Measurements from ENCODE around the gene PI4KA. TPM values are rescaled to one million over a fixed set of nuclear protein-coding genes. Genes with fewer than 3 reads are reported as not detected.
A peak's percentile ranks its signal among the peaks of the same experiment; 100 is the strongest.

PI4KA gene
- total and polyA plus RNA-seq, 10 donors: 29.8 to 143 (median 108) TPM

DNA sequence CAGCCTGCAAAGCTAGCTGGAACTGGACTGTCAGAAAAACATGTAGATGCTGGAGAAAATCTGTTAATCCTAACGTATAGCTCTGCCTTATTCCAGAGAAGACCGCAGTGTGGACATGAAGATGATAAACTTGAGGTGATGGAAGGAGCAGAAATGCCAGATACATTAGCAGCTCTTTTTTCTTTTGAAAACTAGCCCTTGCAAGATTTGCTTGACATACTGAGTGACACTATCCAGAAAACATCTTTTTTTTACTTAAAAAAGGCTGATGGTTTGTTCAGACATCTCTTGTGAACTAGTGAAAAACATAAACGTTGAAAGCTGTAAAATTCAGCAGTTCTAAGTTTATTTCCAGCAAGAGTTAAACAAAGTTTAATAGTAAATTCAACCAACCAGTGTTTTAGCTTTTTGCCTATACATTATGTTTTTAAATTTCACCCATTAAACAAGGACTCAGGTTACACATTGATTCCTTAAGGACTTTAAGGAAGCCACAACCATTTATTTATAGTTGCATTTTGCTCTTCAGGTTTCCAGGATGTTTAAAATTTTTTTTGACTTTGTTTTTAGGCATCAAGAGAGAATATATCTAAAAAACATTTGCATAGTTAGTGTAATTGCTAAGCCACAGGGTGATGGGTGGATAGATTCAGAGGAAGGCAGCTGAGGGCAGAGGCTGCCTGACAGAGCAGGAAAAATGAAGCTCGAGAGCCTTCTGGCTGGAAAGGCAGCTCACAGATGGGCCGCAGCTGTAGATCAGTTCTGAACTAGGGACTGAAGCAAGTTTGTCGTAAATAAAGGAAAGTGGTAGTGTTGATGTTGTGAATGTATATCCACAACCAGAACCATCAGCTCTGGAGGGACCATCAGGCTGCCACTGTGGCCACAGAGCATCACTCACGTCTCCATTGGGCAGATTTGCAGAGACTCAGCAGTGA is 9.7 kb upstream of the PI4KA start:
- Histone ChIP-seq H3K27ac (peak overlapping the region; percentile 66 to 86 (median 83)), H3K9me3 (no peaks in the 10 kb centered on the region), H3K27me3 (replicated peaks in 1 of 7) (no peaks in the 10 kb centered on the region), H3K4me1 (peaks cover 25 to 62% (median 47%) of the 10 kb centered on the region in 6 donors), H3K36me3 (peaks cover 0 to 95% (median 31%) of the 10 kb centered on the region in 6 donors), H3K4me3 (no peak overlapping the region)
- no peak for DNase-seq
- no peak for TF ChIP-seq POLR2A (IDR thresholded peaks at IDR 0.05)
- TF ChIP-seq, protein P1, sequence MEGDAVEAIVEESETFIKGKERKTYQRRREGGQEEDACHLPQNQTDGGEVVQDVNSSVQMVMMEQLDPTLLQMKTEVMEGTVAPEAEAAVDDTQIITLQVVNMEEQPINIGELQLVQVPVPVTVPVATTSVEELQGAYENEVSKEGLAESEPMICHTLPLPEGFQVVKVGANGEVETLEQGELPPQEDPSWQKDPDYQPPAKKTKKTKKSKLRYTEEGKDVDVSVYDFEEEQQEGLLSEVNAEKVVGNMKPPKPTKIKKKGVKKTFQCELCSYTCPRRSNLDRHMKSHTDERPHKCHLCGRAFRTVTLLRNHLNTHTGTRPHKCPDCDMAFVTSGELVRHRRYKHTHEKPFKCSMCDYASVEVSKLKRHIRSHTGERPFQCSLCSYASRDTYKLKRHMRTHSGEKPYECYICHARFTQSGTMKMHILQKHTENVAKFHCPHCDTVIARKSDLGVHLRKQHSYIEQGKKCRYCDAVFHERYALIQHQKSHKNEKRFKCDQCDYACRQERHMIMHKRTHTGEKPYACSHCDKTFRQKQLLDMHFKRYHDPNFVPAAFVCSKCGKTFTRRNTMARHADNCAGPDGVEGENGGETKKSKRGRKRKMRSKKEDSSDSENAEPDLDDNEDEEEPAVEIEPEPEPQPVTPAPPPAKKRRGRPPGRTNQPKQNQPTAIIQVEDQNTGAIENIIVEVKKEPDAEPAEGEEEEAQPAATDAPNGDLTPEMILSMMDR (IDR thresholded peaks at IDR 0.05 in 8 of 11, conservative IDR thresholded peaks at IDR 0.05 in 3 of 11): no peak
- TF ChIP-seq POLR2AphosphoS5 (IDR thresholded peaks at IDR 0.05): no peak
- intact Hi-C loops (cut with DNase I; ENCODE audit: low total_unique reads): no loop called here
- WGBS, 5 donors: 69 to 84% (median 80%) methylated on average over 6 to 7 of the region's 7 CpGs

DNA sequence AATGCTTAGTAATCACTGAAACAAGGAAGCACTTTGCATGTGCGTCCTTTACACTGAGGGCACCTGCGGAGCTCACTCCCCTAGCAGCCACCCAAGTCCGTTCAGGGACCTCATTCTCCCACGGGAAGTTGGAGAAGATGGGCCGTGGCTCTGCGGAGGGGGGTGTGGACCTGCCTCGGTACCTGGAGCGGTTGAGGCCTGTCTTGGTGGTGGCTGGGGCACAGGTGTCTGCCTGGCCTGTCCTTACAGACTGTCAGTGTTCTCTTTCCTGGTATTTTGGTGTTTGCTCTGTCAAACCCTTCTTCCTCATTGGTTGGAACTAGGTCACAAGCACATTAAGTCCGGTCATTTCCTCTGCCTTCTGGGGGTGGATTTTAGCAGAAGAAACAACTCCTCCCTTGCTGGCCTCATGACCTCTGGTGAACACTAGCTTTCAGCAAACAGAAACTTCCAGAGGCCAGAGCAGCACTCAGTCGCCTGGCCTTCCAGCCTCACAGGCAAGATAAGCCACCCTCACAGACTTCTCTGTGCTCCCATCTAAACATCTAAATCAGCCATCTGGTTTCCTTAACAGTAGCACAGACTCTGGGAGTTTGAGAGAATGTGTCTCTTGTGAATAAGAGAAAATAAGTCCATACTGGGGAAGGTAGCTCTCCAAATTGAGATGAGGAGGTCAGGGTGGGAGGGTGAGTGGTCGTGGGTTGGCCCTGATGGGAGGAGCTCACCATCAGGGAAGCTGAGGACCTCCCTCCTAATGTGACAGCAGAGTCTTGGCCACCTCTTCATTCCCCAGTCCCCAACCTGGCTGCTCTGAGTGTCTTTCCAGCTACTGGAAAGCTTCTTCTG is 8.8 kb upstream of the PI4KA start:
- Histone ChIP-seq H3K27me3 (replicated peaks in 1 of 7) (no peaks in the 10 kb centered on the region), H3K4me3 (no peak overlapping the region), H3K27ac (peak overlapping the region; percentile 66 to 86 (median 83)), H3K9me3 (no peaks in the 10 kb centered on the region), H3K4me1 (peaks cover 25 to 70% (median 51%) of the 10 kb centered on the region in 6 donors), H3K36me3 (peaks cover 0 to 95% (median 26%) of the 10 kb centered on the region in 6 donors)
- intact Hi-C loops (cut with DNase I; ENCODE audit: low total_unique reads): no loop called here
- WGBS, 5 donors: 46 to 61% (median 57%) methylated on average over 11 of the region's 11 CpGs
- TF ChIP-seq, protein P1 (IDR thresholded peaks at IDR 0.05 in 8 of 11, conservative IDR thresholded peaks at IDR 0.05 in 3 of 11): no peak
- TF ChIP-seq POLR2A (IDR thresholded peaks at IDR 0.05) (peak in 1 of 3 donors; percentile 46), POLR2AphosphoS5 (IDR thresholded peaks at IDR 0.05) (peak; percentile 73 to 79 (median 73))
- DNase-seq: no peak

DNA sequence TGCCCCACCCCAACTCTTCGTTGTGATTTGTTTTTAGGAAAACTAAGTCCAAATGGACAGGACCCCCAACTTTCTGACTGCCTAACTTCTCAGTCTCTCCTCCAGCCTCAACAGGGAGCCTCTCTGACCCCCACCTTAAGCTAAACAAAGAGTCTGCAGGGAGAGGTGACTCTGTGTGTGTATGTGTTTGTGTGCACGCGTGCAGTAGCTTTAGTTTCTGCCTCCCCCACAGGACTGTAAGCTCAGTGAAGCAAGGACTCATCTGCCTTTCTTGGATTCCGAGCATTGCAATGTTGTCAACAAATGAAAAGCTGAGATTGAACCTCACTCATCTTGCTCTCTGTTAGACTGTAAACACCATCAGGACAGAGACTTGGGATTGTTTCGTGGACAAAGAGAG is 8.1 kb upstream of the PI4KA start:
- H3K9me3 ChIP-seq: no peaks in the 10 kb centered on the region
- no peak overlapping the region for H3K4me3 ChIP-seq
- intact Hi-C loops (cut with DNase I; ENCODE audit: low total_unique reads): no loop called here
- H3K4me1 ChIP-seq: peaks cover 25 to 77% (median 54%) of the 10 kb centered on the region in 6 donors
- no peak for TF ChIP-seq POLR2AphosphoS5 (IDR thresholded peaks at IDR 0.05)
- TF ChIP-seq, protein P1 (IDR thresholded peaks at IDR 0.05 in 8 of 11, conservative IDR thresholded peaks at IDR 0.05 in 3 of 11): no peak
- TF ChIP-seq POLR2A (IDR thresholded peaks at IDR 0.05): no peak
- 71 to 89% (median 78%) methylated on average over 5 of the region's 5 CpGs for WGBS, 5 donors
- H3K27me3 ChIP-seq (replicated peaks in 1 of 7): no peaks in the 10 kb centered on the region
- peak overlapping the region; percentile 66 to 86 (median 83) for H3K27ac ChIP-seq
- no peak for DNase-seq
- peaks cover 0 to 95% (median 20%) of the 10 kb centered on the region in 6 donors for H3K36me3 ChIP-seq

Measured in spleen (tissue), 11 donors.